NT2/D1 (cell line): ENCODE data around the gene DCAF11.

Experiments used
- DNase-seq: peaks from one replicate; pipeline ENCODE4 v3.0.0-alpha.2; 2011; ENCODE audit warnings: low read depth, low spot score
- H3K27me3 ChIP-seq: 2 replicates; pipeline ENCODE4 v1.6.0; 2011; ENCODE audit warnings: mild to moderate bottlenecking; ENCODE audit not compliant: insufficient read length, insufficient read depth
- H3K36me3 ChIP-seq: 2 replicates; pipeline ENCODE4 v1.6.1; 2011; ENCODE audit warnings: mild to moderate bottlenecking, low read length, mixed read lengths; ENCODE audit not compliant: insufficient read depth, insufficient read length
- H3K4me1 ChIP-seq: 2 replicates; pipeline ENCODE4 v1.5.1; 2011; ENCODE audit not compliant: insufficient read depth, insufficient read length
- H3K4me3 ChIP-seq: 2 replicates; pipeline ENCODE4 v1.5.1; 2011; ENCODE audit warnings: low read depth; ENCODE audit not compliant: insufficient read length
- H3K9ac ChIP-seq: 2 replicates; pipeline ENCODE4 v1.6.0; 2011; ENCODE audit warnings: low read depth; ENCODE audit not compliant: insufficient read length
- H3K9me3 ChIP-seq: 2 replicates; pipeline ENCODE4 v1.5.1; 2011; ENCODE audit warnings: mild to moderate bottlenecking, low read length; ENCODE audit not compliant: insufficient read depth
- SUZ12 ChIP-seq: IDR thresholded peaks from 2 replicates; pipeline ENCODE4 v1.6.1; 2011; ENCODE audit not compliant: insufficient read length, insufficient read depth; ENCODE audit errors: extremely low read depth
- YY1 ChIP-seq: IDR thresholded peaks from 2 replicates; pipeline ENCODE4 v1.6.1; 2011; ENCODE audit not compliant: insufficient read length, insufficient read depth
- ZNF274 ChIP-seq: IDR thresholded peaks from 2 replicates; pipeline ENCODE4 v1.6.1; 2011; ENCODE audit warnings: mild to moderate bottlenecking, low read depth, low read length

Gene DCAF11

DNA sequence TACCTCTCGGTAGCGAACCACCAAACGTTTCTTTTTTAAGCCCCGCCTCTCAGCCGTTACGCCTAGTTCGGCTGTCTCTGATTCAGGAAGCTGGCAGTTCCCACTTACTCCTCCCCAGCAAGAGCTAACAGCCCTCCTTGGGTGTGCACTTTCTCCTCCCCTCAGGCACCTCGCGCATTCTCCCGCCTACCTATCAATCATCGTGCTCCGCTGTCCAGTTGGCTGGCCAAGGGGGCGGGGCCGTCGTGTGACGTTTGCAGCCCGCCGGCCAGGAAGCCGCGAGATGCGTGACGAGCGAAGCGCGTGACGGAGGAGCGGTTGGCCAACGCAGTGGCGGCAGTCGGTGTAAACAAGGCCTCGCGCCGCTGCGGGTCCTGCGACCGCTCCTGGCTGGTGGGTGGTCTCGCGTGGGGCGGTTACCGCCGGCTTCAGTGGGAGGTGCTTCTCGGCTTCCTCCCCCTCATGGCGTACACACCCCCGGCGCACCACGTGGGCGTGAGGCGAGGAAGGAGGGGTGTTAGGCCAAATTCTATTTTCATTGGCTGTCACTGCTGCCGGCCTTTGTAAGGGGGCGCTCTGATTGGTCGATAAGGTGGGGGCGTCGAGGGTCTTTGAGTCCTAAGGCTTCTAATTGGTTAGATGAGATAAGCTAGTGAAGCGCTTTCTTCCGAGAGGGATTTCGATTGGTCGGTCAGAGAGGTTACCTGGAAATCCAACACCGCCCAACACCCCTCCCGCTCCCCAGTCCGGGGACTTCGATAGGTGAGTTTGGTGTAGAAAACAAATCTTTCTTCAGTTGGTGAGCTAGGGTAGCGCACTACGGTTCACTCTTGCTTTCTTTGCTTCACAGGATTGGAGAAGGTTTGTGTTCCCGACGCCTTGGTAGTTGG is at the start of gene DCAF11, which contains the start of gene NRL:
DCAF11 (plus strand) TSS at position 246 of the 890 bp plus-strand sequence. CDS start 818 bp downstream, outside the sequence.
NRL (minus strand) TSS at position 418 of the 890 bp plus-strand sequence. CDS start 32,101 bp downstream, outside the sequence.
- peak; percentile 96 for DNase-seq
- Histone ChIP-seq H3K9ac (peak within 1 kb of the TSS; percentile 85), H3K9me3 (no peaks in the 10 kb centered on the region), H3K36me3 (peaks cover 32% of the 10 kb centered on the region), H3K4me1 (peaks cover 3% of the 10 kb centered on the region), H3K27me3 (no peaks in the 10 kb centered on the region), H3K4me3 (peak within 1 kb of the TSS; percentile 89)
- no peak for TF ChIP-seq SUZ12
- no peak for TF ChIP-seq YY1
- no peak for TF ChIP-seq ZNF274

- Histone ChIP-seq H3K9me3 (no peaks in the 10 kb centered on the region), H3K4me1 (no peaks in the 10 kb centered on the region), H3K4me3 (no peak overlapping the region), H3K27me3 (no peaks in the 10 kb centered on the region), H3K9ac (no peak overlapping the region), H3K36me3 (no peaks in the 10 kb centered on the region)
- no peak for DNase-seq
- TF ChIP-seq YY1 (no peak), SUZ12 (no peak), ZNF274 (no peak)
Measured at GRCh38 chr14:24064856-24065255, 49.7 kb upstream of the DCAF11 start.

DNA sequence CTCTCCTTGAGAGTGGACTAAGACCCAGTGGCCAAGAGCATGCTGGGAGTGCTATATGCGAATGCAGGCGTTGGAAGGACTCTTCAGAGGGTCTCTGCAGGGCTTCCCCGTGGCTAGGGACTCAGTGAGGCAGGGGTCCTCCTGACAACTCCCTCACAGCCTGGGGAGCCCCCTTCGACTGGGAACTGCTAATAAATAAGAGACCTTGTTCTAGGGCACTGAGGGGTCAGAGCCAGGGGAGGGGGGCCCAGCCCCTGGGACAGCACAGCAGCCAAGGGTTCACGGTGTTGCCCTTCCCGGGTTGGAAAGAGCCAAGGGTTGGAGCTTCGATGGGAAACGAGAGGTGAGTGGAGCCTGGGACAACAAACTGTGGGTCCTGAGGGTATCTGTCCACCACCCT is 49.2 kb upstream of the DCAF11 start:
- no peak for DNase-seq
- Histone ChIP-seq H3K9me3 (no peaks in the 10 kb centered on the region), H3K4me1 (no peaks in the 10 kb centered on the region), H3K9ac (no peak overlapping the region), H3K36me3 (no peaks in the 10 kb centered on the region), H3K27me3 (no peaks in the 10 kb centered on the region), H3K4me3 (no peak overlapping the region)
- TF ChIP-seq ZNF274 (no peak), SUZ12 (no peak), YY1 (no peak)

DNA sequence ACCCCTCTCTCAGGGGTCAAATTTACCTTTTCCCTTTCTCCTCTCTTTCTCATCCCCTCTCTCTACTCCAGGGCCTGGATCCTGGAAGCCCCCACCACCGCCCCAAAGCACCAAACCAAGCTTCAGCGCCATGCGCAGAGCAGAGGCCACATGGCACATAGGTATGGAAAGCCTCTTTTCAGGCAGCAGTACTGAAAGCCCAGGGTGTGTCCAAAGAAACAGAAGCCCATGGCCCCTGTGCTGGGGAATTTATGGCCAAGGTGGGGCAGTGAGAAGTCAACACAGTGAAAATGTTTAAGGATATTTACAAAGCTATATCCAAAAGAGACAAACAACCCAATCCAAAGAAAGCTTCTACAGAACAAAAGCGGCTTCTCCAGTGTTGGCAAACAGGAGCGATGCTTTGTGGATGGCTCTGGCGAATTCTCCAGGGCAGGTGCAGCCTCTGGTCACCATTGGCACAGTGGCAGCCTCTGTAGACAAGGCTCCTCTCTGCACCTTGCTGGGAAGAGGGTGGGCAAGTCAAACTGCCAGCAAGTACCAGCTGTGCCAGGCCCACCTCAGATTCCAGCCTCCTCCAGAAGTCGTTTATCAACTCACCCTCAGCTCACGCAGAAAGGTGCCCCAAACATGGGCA is 48.0 kb upstream of the DCAF11 start:
- H3K4me3 ChIP-seq, result no peak overlapping the region
- no peak for TF ChIP-seq YY1
- TF ChIP-seq SUZ12, result no peak
- no peak for TF ChIP-seq ZNF274
- no peaks in the 10 kb centered on the region for H3K4me1 ChIP-seq
- H3K9me3 ChIP-seq, result no peaks in the 10 kb centered on the region
- no peaks in the 10 kb centered on the region for H3K36me3 ChIP-seq
- no peaks in the 10 kb centered on the region for H3K27me3 ChIP-seq
- DNase-seq, result no peak
- H3K9ac ChIP-seq, result no peak overlapping the region

- peaks cover 4% of the 10 kb centered on the region for H3K4me1 ChIP-seq
- no peak overlapping the region for H3K9ac ChIP-seq
- no peaks in the 10 kb centered on the region for H3K36me3 ChIP-seq
- no peak overlapping the region for H3K4me3 ChIP-seq
- H3K9me3 ChIP-seq, result no peaks in the 10 kb centered on the region
- TF ChIP-seq SUZ12 (no peak), ZNF274 (no peak), YY1 (no peak)
- no peak for DNase-seq
- no peaks in the 10 kb centered on the region for H3K27me3 ChIP-seq
Measured at GRCh38 chr14:24067133-24068082, 47.2 kb upstream of the DCAF11 start.

- no peak for DNase-seq
- H3K4me3 ChIP-seq, result no peak overlapping the region
- no peak for TF ChIP-seq YY1
- no peak for TF ChIP-seq SUZ12
- no peak for TF ChIP-seq ZNF274
- no peaks in the 10 kb centered on the region for H3K27me3 ChIP-seq
- H3K4me1 ChIP-seq, result peaks cover 8% of the 10 kb centered on the region
- no peaks in the 10 kb centered on the region for H3K36me3 ChIP-seq
- no peak overlapping the region for H3K9ac ChIP-seq
- H3K9me3 ChIP-seq, result no peaks in the 10 kb centered on the region
Measured at GRCh38 chr14:24068711-24069410, 45.7 kb upstream of the DCAF11 start.
